OCI-LY1 (cell line): ENCODE results near the gene SEC16A.

Source experiments
- CTCF ChIP-seq: fragments of 200-600 bp; sonication (generic), shearing (Covaris generic); IDR thresholded peaks from 2 replicates; pipeline ENCODE4 v1.5.1; 2017; ENCODE audit warnings: mild to moderate bottlenecking, antibody characterized with exemption, low read length, moderate library complexity, mixed read lengths
- EZH2 ChIP-seq: fragments of 200-600 bp; sonication (generic), shearing (Covaris generic); IDR thresholded peaks from 2 replicates; pipeline ENCODE4 v1.8.0; 2017; ENCODE audit warnings: borderline replicate concordance, mixed run types, mild to moderate bottlenecking, antibody characterized with exemption, low read length, moderate library complexity, mixed read lengths

DNA sequence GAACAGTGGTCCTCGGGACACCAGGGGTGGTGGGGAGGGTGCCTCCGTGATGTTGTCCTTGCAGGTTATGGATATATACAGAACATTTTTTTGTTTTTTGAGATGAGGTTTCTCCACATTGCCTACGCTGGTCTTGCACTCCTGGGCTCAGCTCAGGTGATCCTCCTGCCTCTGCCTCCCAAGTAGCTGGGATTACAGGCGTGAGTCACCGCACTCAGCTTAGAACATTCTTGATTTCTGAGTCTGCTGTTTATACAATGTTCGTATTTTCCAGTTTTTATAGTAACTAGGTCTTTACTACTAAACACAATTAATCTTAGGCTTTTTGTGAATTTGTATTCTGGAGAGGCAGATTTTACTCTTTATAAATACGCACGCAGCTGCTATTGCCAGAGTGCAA, 66.4 kb downstream of the SEC16A start:
- TF ChIP-seq CTCF (no peak), EZH2 (no peak)
